Esophagus muscularis mucosa (tissue), 4 donors: ENCODE results near the gene AUTS2.

Source experiments
- EP300 ChIP-seq: sonication (generic); formaldehyde crosslinking; IDR thresholded peaks from one replicate; pipeline ENCODE4 v1.6.1; 2017; ENCODE audit warnings: antibody characterized with exemption
- POLR2A ChIP-seq: fragments of 450-650 bp; IDR thresholded peaks from one replicate; pipeline ENCODE4 v1.6.1; 2017; ENCODE audit warnings: antibody characterized with exemption, moderate library complexity, mild to moderate bottlenecking, low read depth
- TF ChIP-seq, protein P1 (sequence below), 3 experiments: fragments of 200-600 bp in 2 of 3; fragments of 450-650 bp in 1 of 3; sonication (generic) in 2 of 3; IDR thresholded peaks; one replicate each; pipeline ENCODE4 v1.5.1; 2017 to 2019; ENCODE audit warnings: antibody characterized with exemption in 3 of 3, mild to moderate bottlenecking in 2 of 3, moderate library complexity in 1 of 3

- no peak for TF ChIP-seq POLR2A
- TF ChIP-seq, protein P1, sequence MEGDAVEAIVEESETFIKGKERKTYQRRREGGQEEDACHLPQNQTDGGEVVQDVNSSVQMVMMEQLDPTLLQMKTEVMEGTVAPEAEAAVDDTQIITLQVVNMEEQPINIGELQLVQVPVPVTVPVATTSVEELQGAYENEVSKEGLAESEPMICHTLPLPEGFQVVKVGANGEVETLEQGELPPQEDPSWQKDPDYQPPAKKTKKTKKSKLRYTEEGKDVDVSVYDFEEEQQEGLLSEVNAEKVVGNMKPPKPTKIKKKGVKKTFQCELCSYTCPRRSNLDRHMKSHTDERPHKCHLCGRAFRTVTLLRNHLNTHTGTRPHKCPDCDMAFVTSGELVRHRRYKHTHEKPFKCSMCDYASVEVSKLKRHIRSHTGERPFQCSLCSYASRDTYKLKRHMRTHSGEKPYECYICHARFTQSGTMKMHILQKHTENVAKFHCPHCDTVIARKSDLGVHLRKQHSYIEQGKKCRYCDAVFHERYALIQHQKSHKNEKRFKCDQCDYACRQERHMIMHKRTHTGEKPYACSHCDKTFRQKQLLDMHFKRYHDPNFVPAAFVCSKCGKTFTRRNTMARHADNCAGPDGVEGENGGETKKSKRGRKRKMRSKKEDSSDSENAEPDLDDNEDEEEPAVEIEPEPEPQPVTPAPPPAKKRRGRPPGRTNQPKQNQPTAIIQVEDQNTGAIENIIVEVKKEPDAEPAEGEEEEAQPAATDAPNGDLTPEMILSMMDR (IDR thresholded peaks at IDR 0.05): no peak
- TF ChIP-seq EP300: no peak
Observed at GRCh38 chr7:69591805-69592204, 6.5 kb upstream of the AUTS2 start.
